ENCODE measurements around the gene ZFP1.
"Not testable (repeated sequence)": the region's sequence is repeated elsewhere in the genome, so short reads cannot be mapped to it uniquely, and the experiment has no call there.

Gene ZFP1

GRCh38 chr16:75113541-75114121 is 34.7 kb upstream of the ZFP1 start:
- DNase-seq (ENCODE audit: low read depth): no peak

GRCh38 chr16:75114179-75114945 is 34.0 kb upstream of the ZFP1 start:
- DNase-seq (ENCODE audit: low read depth): no peak

- DNase-seq (ENCODE audit: low read depth): no peak
Measured at GRCh38 chr16:75114946-75115825, 33.1 kb upstream of the ZFP1 start.

- no peak for DNase-seq (ENCODE audit: low read depth)
Measured at GRCh38 chr16:75116081-75116910, 32.0 kb upstream of the ZFP1 start, which contains the start of gene LDHD. Gene LDHD (minus strand): TSS chr16:75116780. CDS start chr16:75116720, 60 bp downstream.

- DNase-seq (ENCODE audit: low read depth): no peak
Measured at GRCh38 chr16:75116911-75117245, 31.4 kb upstream of the ZFP1 start.

- no peak for DNase-seq (ENCODE audit: low read depth)
Measured at GRCh38 chr16:75118943-75119539, 29.3 kb upstream of the ZFP1 start.

GRCh38 chr16:75120253-75120652 is 28.1 kb upstream of the ZFP1 start:
- no peak for DNase-seq (ENCODE audit: low read depth)

GRCh38 chr16:75121949-75122568 is 26.3 kb upstream of the ZFP1 start:
- DNase-seq (ENCODE audit: low read depth): no peak

- no peak for DNase-seq (ENCODE audit: low read depth)
Measured at GRCh38 chr16:75122609-75123008, 25.7 kb upstream of the ZFP1 start.

GRCh38 chr16:75127713-75128415 is 20.5 kb upstream of the ZFP1 start:
- no peak for DNase-seq (ENCODE audit: low read depth)

- DNase-seq (ENCODE audit: low read depth): not testable (repeated sequence)
Measured at GRCh38 chr16:75129421-75130149, 18.7 kb upstream of the ZFP1 start.

- DNase-seq (ENCODE audit: low read depth): no peak
Measured at GRCh38 chr16:75130150-75130771, 18.1 kb upstream of the ZFP1 start.

GRCh38 chr16:75131081-75131480 is 17.2 kb upstream of the ZFP1 start:
- DNase-seq (ENCODE audit: low read depth): no peak

- DNase-seq (ENCODE audit: low read depth): no peak
Measured at GRCh38 chr16:75138233-75138632, 10.1 kb upstream of the ZFP1 start.

GRCh38 chr16:75138636-75139035 is 9.7 kb upstream of the ZFP1 start:
- DNase-seq (ENCODE audit: low read depth): no peak

- no peak for DNase-seq (ENCODE audit: low read depth)
Measured at GRCh38 chr16:75139498-75139897, 8.8 kb upstream of the ZFP1 start.

- DNase-seq (ENCODE audit: low read depth): no peak
Measured at GRCh38 chr16:75143941-75144340, 4.4 kb upstream of the ZFP1 start.

GRCh38 chr16:75147968-75148310 is 385 bp upstream of the ZFP1 start:
- DNase-seq (ENCODE audit: low read depth): no peak

- DNase-seq (ENCODE audit: low read depth): no peak
Measured at GRCh38 chr16:75151798-75152197, 3.5 kb downstream of the ZFP1 start.

Measured in stimulated activated CD8-positive, alpha-beta memory T cell treated with anti-CD3 and anti-CD28 coated beads, Interleukin-15, amount 100 ng/mL, for 1 hour (primary cell).